Effector memory CD8-positive, alpha-beta T cell (primary cell): ENCODE results near the gene COLQ.
"Not testable (repeated sequence)": the region's sequence is repeated elsewhere in the genome, so short reads cannot be mapped to it uniquely, and the experiment has no call there.

Source experiments
- ATAC-seq: fragments of 150-1000 bp; cut with Tn5 transposase; replicated peaks from 2 replicates; pipeline ENCODE4 v1.10.0; 2021; ENCODE audit warnings: mild to moderate bottlenecking, moderate library complexity
- DNase-seq, 3 experiments: peaks; one replicate each; pipeline ENCODE4 v3.0.0; 2021
- H3K27ac Mint-ChIP-seq, 2 donors: one replicate each; pipeline ENCODE4 v1.8.0; 2022; ENCODE audit warnings: mild to moderate bottlenecking in 2 of 2, mixed read lengths in 2 of 2, moderate library complexity in 2 of 2
- H3K27me3 Mint-ChIP-seq, 2 donors: one replicate each; pipeline ENCODE4 v1.8.0; 2022; ENCODE audit warnings: mixed read lengths in 2 of 2
- H3K36me3 Mint-ChIP-seq: one replicate; pipeline ENCODE4 v1.8.0; 2022; ENCODE audit warnings: mild to moderate bottlenecking, moderate library complexity, mixed read lengths; ENCODE audit not compliant: insufficient read depth
- H3K4me1 Mint-ChIP-seq, 2 donors: one replicate each; pipeline ENCODE4 v1.8.0; 2022; ENCODE audit warnings: low read depth in 2 of 2, mixed read lengths in 2 of 2
- H3K4me3 Mint-ChIP-seq, 2 donors: one replicate each; pipeline ENCODE4 v1.8.0; 2022; ENCODE audit warnings: mild to moderate bottlenecking in 2 of 2, mixed read lengths in 2 of 2, moderate library complexity in 2 of 2
- H3K9me3 Mint-ChIP-seq, 2 donors: one replicate each; pipeline ENCODE4 v1.8.0; 2022; ENCODE audit warnings: mixed read lengths in 2 of 2

The COLQ gene

GRCh38 chr3:15476378-15476777, 45.1 kb downstream of the COLQ start:
- DNase-seq: no peak
- Mint-ChIP-seq H3K27me3 (no peaks in the 10 kb centered on the region), H3K36me3 (peaks cover 4% of the 10 kb centered on the region), H3K9me3 (no peaks in the 10 kb centered on the region), H3K4me1 (peaks cover 7% of the 10 kb centered on the region in 2 donors), H3K27ac (peak overlapping the region; percentile 14 to 44), H3K4me3 (no peak overlapping the region)
- no peak for ATAC-seq

DNA sequence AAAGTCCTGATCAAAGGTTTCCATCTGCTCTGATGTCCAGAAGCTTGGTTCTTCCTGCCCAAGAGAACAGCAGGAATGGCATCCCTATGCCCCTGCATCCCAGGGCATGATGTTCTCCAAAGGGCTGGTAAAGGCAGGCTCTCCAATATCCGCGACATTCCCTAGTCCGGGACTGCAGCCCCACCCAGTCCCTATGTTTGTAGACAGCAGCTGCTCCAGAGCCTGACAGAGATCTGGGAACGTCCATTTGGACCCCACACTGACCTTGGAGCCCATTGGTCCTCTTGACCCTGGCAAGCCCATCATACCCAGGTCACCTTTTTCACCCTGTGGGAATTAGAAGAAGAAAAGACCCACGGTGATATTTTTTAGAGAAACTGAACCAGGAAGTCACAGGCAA, 46.3 kb downstream of the COLQ start:
- no peaks in the 10 kb centered on the region for H3K27me3 Mint-ChIP-seq
- no peak for DNase-seq
- peaks cover 4% of the 10 kb centered on the region for H3K36me3 Mint-ChIP-seq
- no peak for ATAC-seq
- no peak overlapping the region for H3K27ac Mint-ChIP-seq
- peaks cover 11 to 12% of the 10 kb centered on the region in 2 donors for H3K4me1 Mint-ChIP-seq
- no peaks in the 10 kb centered on the region for H3K9me3 Mint-ChIP-seq
- no peak overlapping the region for H3K4me3 Mint-ChIP-seq

- H3K9me3 Mint-ChIP-seq: no peaks in the 10 kb centered on the region
- peak overlapping the region in 1 of 2 donors; percentile 15 for H3K27ac Mint-ChIP-seq
- peaks cover 2% of the 10 kb centered on the region for H3K36me3 Mint-ChIP-seq
- H3K27me3 Mint-ChIP-seq: no peaks in the 10 kb centered on the region
- H3K4me1 Mint-ChIP-seq: peaks cover 20 to 22% of the 10 kb centered on the region in 2 donors
- H3K4me3 Mint-ChIP-seq: no peak overlapping the region
- no peak for ATAC-seq
- DNase-seq: no peak
Measured at GRCh38 chr3:15471861-15472260, 49.6 kb downstream of the COLQ start.

GRCh38 chr3:15470849-15471248, 50.7 kb downstream of the COLQ start:
- no peak for DNase-seq
- peaks cover 20 to 29% of the 10 kb centered on the region in 2 donors for H3K4me1 Mint-ChIP-seq
- no peaks in the 10 kb centered on the region for H3K9me3 Mint-ChIP-seq
- no peaks in the 10 kb centered on the region for H3K27me3 Mint-ChIP-seq
- peak overlapping the region in 1 of 2 donors; percentile 82 for H3K27ac Mint-ChIP-seq
- H3K4me3 Mint-ChIP-seq: no peak overlapping the region
- H3K36me3 Mint-ChIP-seq: peaks cover 2% of the 10 kb centered on the region
- ATAC-seq: no peak

DNA sequence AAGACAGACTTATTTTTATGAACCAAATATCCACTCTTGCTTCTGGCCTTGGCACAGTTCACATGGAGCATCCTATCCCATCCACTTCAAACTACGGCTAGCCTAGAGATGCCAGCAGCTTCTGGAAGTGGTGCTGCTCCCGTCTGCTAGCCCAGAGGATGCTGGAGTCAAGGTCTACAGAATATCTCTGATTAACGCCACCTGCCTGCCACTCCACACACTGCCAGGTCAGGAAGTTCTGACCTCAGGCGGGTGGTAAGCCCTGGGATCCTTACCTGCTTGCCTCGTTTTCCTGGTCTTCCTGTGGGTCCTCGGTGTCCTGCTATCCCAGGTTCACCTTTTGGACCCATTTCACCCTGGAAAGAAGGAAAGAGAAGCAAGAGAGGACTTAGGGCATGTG, 51.2 kb downstream of the COLQ start:
- Mint-ChIP-seq H3K27ac (peak overlapping the region; percentile 78 to 82), H3K4me1 (peaks cover 20 to 29% of the 10 kb centered on the region in 2 donors), H3K27me3 (no peaks in the 10 kb centered on the region), H3K9me3 (no peaks in the 10 kb centered on the region), H3K4me3 (no peak overlapping the region), H3K36me3 (peaks cover 6% of the 10 kb centered on the region)
- ATAC-seq (no peak), DNase-seq (no peak)

DNA sequence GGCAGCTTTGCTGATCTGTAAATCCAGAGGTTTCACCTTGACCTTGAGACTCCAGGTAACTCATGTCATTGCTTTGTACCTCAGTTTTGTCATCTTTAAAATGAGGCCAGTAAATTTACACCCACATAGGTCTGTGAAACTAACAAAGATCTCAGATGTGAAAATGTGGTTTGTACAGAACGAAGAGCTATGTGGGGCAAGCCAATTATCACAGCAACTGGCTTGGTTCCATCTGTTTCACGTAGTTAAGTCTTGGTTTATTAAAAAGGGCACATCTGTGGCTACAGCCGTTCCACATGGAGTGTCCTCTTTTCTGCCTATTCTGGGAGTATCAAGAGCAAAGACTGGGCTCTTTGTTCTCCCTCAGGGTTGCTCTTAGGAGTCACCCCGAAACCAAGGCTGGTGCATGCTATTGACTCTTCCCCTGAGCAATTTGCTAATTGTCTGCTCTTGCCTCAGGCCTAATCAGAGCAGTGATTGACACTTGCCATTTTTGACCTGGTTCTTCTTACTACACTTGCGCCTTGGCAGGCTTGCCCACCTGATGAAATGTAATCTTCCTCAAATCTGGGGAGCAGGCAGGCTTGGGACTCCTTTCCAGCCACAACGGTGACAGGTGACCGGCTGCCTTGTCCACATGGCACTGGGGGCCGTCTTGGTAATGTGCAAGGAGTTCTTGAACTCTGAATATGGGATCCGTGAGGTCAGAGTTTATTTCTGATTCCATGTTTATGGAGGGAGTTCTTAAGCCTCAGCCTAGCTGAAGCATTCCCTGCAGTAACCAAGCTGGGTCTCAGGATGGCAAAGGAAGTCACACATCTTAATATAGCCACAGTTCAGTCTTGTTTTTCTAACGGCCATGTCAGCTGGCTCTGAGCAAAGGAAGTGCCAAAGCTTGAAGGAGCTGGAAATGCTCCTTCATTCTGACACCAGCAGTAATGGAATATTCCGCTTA, 54.0 kb downstream of the COLQ start:
- peak overlapping the region; percentile 67 to 68 for H3K4me3 Mint-ChIP-seq
- ATAC-seq: peak; percentile 88
- peak overlapping the region; percentile 46 to 78 for H3K27ac Mint-ChIP-seq

GRCh38 chr3:15465876-15466585, 55.5 kb downstream of the COLQ start:
- DNase-seq: no peak
- ATAC-seq: no peak
- Mint-ChIP-seq H3K27ac (peak overlapping the region; percentile 46 to 78), H3K27me3 (no peaks in the 10 kb centered on the region), H3K4me3 (no peak overlapping the region), H3K9me3 (no peaks in the 10 kb centered on the region), H3K36me3 (peaks cover 25% of the 10 kb centered on the region), H3K4me1 (peaks cover 39 to 47% of the 10 kb centered on the region in 2 donors)

More for the DNA sequence above, 54.0 kb downstream of the COLQ start:
- Mint-ChIP-seq H3K36me3 (peaks cover 21% of the 10 kb centered on the region), H3K4me1 (peaks cover 27 to 38% of the 10 kb centered on the region in 2 donors), H3K9me3 (no peaks in the 10 kb centered on the region), H3K27me3 (no peaks in the 10 kb centered on the region)
- peak in 1 of 3 experiments; percentile 4 for DNase-seq

GRCh38 chr3:15462451-15462850, 59.1 kb downstream of the COLQ start:
- no peaks in the 10 kb centered on the region for H3K9me3 Mint-ChIP-seq
- peaks cover 47 to 50% of the 10 kb centered on the region in 2 donors for H3K4me1 Mint-ChIP-seq
- ATAC-seq (no peak), DNase-seq (no peak)
- H3K27me3 Mint-ChIP-seq: no peaks in the 10 kb centered on the region
- H3K27ac Mint-ChIP-seq: peak overlapping the region; percentile 32 to 75
- H3K4me3 Mint-ChIP-seq: peak overlapping the region; percentile 9 to 20
- peaks cover 22% of the 10 kb centered on the region for H3K36me3 Mint-ChIP-seq

- H3K4me1 Mint-ChIP-seq: peaks cover 37% of the 10 kb centered on the region in 2 donors
- H3K4me3 Mint-ChIP-seq: peak overlapping the region; percentile 78 to 79
- no peaks in the 10 kb centered on the region for H3K9me3 Mint-ChIP-seq
- DNase-seq (peak; percentile 4 to 18 (median 8)), ATAC-seq (peak; percentile 90)
- H3K27me3 Mint-ChIP-seq: no peaks in the 10 kb centered on the region
- peak overlapping the region; percentile 92 to 94 for H3K27ac Mint-ChIP-seq
- peaks cover 22% of the 10 kb centered on the region for H3K36me3 Mint-ChIP-seq
Measured at GRCh38 chr3:15460891-15461531, 60.5 kb downstream of the COLQ start.

GRCh38 chr3:15458212-15458780, 63.2 kb downstream of the COLQ start:
- ATAC-seq (no peak), DNase-seq (no peak)
- Mint-ChIP-seq H3K4me1 (peaks cover 33 to 37% of the 10 kb centered on the region in 2 donors), H3K36me3 (peaks cover 10% of the 10 kb centered on the region), H3K4me3 (no peak overlapping the region), H3K9me3 (no peaks in the 10 kb centered on the region), H3K27me3 (no peaks in the 10 kb centered on the region), H3K27ac (peak overlapping the region in 1 of 2 donors; percentile 62)

DNA sequence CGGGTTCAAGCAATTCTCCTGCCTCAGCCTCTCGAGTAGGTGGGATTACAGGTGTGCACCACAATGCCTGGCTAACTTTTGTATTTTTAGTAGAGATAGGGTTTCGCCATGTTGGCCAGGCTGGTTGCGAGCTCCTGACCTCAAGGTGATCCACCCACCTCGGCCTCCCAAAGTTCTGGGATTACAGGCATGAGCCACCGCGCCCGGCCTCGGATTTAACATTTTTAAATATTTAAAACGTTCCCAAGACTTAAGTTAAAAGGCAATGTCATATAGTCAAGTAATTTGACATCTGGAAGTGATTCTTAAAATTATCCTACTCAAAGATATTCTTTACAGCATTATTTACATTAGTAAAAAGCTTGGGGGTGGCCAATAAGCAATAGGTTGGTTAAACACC, 64.6 kb downstream of the COLQ start:
- not testable (repeated sequence) for DNase-seq, H3K9me3 Mint-ChIP-seq, H3K36me3 Mint-ChIP-seq, H3K4me3 Mint-ChIP-seq, H3K27me3 Mint-ChIP-seq, ATAC-seq
- peaks cover 25 to 28% of the 10 kb centered on the region in 2 donors for H3K4me1 Mint-ChIP-seq
- H3K27ac Mint-ChIP-seq: peak overlapping the region in 1 of 2 donors; percentile 16

- H3K27ac Mint-ChIP-seq: no peak overlapping the region
- no peak for ATAC-seq
- no peak for DNase-seq
- no peaks in the 10 kb centered on the region for H3K9me3 Mint-ChIP-seq
- H3K27me3 Mint-ChIP-seq: no peaks in the 10 kb centered on the region
- H3K4me3 Mint-ChIP-seq: no peak overlapping the region
- H3K36me3 Mint-ChIP-seq: peaks cover 7% of the 10 kb centered on the region
- peaks cover 21 to 24% of the 10 kb centered on the region in 2 donors for H3K4me1 Mint-ChIP-seq
Measured at GRCh38 chr3:15456321-15456720, 65.2 kb downstream of the COLQ start.

DNA sequence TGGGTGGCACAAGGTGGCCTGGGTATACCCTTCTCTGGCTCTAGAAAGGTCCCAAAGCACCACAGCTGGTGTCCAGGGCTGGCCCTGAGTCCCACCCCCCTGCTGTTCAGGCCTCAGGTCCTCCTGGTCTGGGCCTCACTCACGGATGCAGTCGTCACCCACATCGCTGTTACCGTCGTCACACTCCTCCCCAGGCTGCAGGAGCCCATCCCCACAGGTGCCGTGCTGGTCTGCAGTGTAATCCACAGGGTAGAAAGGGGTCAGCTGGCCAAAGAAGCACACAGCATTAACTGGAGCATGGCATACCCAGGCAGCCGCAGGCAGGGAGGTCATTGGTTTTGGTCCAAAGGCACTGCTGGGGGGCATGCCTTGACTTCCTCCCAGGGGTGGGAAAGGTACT, 65.8 kb downstream of the COLQ start:
- H3K27ac Mint-ChIP-seq: peak overlapping the region in 1 of 2 donors; percentile 66
- no peak for DNase-seq
- H3K27me3 Mint-ChIP-seq: no peaks in the 10 kb centered on the region
- H3K36me3 Mint-ChIP-seq: peaks cover 12% of the 10 kb centered on the region
- no peaks in the 10 kb centered on the region for H3K9me3 Mint-ChIP-seq
- peaks cover 18 to 19% of the 10 kb centered on the region in 2 donors for H3K4me1 Mint-ChIP-seq
- no peak overlapping the region for H3K4me3 Mint-ChIP-seq
- no peak for ATAC-seq
